Fibroblast of mammary gland (primary cell): ENCODE data around the gene ELOVL4.

ENCODE experiments used
- DNase-seq: peaks from one replicate; pipeline ENCODE4 v3.0.0-alpha.2; 2010; ENCODE audit warnings: low read depth
- H3K4me3 ChIP-seq: 2 replicates; pipeline ENCODE4 v1.5.1; 2011; ENCODE audit warnings: low read depth, mild to moderate bottlenecking, low read length, moderate library complexity; ENCODE audit not compliant: control insufficient read depth
- CTCF ChIP-seq: conservative IDR thresholded peaks from 2 replicates; pipeline ENCODE4 v1.5.1; 2011; ENCODE audit warnings: low read depth, low read length, inconsistent platforms; ENCODE audit not compliant: control insufficient read depth, insufficient read depth

The ELOVL4 gene

GRCh38 chr6:79922018-79922417 lies 25.3 kb downstream of the ELOVL4 start:
- TF ChIP-seq CTCF: no peak
- DNase-seq: no peak
- H3K4me3 ChIP-seq: no peak overlapping the region

- no peak for TF ChIP-seq CTCF
- H3K4me3 ChIP-seq: no peak overlapping the region
- DNase-seq: no peak
Measured at GRCh38 chr6:79913369-79913768, 34.0 kb downstream of the ELOVL4 start.

DNA sequence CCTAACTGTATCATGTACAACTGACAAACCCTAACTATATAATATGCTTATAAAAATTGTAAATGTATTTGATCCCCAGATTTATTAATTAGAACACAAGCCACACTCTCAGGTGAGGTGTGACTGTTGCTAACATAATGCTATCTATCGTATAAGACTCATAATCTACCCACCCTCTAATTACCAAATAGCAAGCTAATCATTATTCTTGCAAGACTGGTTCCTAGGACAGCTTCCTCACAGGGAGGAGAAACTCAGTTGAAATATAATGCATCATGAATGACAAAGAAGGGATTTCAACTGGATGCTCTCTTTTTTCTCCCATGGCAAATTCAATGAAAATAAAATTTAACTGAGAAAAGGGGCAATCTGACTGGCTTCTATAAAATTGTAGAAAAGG lies 35.4 kb downstream of the ELOVL4 start:
- no peak for DNase-seq
- TF ChIP-seq CTCF: no peak
- H3K4me3 ChIP-seq: no peak overlapping the region

GRCh38 chr6:79909517-79909916 lies 37.8 kb downstream of the ELOVL4 start:
- no peak for TF ChIP-seq CTCF
- H3K4me3 ChIP-seq: no peak overlapping the region
- no peak for DNase-seq

DNA sequence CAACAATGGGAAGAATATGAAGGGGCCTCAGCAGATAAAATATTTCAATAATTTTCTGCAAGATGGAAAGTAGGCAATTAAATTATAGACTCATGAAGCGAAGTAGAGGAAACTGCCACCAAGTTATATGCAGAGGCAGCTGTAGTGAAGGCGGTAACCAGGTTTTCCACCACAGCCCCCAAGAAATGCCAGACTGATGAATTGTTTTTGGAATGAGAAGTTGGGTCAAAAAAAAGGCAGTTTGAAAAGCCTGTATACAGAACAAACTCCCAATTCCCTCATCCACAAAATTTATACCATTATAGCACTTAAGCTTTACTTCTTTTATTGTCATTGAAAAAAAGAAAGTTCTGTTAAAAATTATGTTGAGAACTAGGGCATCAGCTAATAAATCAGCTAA lies 45.3 kb downstream of the ELOVL4 start:
- TF ChIP-seq CTCF: no peak
- no peak for DNase-seq
- H3K4me3 ChIP-seq: no peak overlapping the region

DNA sequence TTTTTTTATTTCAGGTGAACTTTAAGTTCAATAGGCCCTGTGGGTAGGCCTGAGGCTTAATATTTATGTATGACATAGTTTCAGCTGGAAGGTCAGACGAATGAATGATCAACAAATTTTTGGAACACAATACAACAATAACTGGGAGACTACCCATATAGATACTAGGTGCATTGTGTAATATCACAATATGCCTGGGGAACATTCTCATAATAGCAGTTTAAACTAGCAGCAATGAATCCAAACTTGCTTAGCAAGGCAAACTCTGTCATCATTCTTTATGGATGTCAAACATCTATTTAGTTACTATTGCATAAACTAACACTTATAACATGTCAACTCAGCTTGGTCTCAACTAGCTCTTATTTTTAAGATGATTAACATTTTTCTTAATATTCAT lies 49.3 kb downstream of the ELOVL4 start:
- no peak overlapping the region for H3K4me3 ChIP-seq
- no peak for DNase-seq
- no peak for TF ChIP-seq CTCF

- H3K4me3 ChIP-seq: no peak overlapping the region
- no peak for TF ChIP-seq CTCF
- no peak for DNase-seq
Measured at GRCh38 chr6:79896075-79896449, 51.3 kb downstream of the ELOVL4 start.
